ENCODE data around the gene MAPK14. TPM values are rescaled to one million over a fixed set of nuclear protein-coding genes. Genes with fewer than 3 reads are reported as not detected.
A peak's percentile ranks its signal among the peaks of the same experiment; 100 is the strongest.

MAPK14 gene
- total RNA-seq, 1 experiment from 2014 or later: 50.8 TPM

DNA sequence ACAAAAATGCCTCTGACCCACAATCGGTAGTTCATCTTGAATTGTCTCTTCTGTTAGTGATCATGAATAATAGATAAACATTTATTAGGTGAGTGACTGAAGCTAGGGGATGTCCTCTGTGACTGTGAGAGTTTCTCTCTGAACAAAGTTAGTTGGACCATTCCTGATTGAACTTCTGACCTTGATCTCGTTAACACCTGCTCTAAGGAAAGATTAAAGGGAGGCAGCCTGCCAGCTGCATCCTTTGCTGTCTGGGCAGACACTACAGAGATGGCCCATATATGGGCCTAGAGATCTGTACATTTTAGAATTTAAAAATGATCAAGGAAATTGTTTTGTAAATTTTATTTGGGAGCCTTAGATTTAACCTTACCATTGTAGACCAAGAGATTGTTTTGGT lies 27.3 kb downstream of the MAPK14 start:
- H3K27me3 ChIP-seq (replicated peaks; ENCODE audit: insufficient read depth, low read depth, low read length, poor library complexity): no peaks in the 10 kb centered on the region
- intact Hi-C loops (cut with micrococcal nuclease; ENCODE audit: unreplicated experiment): no loop called here
- H3K36me3 ChIP-seq (ENCODE audit: insufficient read depth, low read length, poor library complexity, severe bottlenecking): peaks cover 10% of the 10 kb centered on the region
- no peak for TF ChIP-seq EZH2 (IDR thresholded peaks at IDR 0.05; ENCODE audit: borderline replicate concordance, low read depth, low read length, poor library complexity, severe bottlenecking)
- TF ChIP-seq, protein P1, sequence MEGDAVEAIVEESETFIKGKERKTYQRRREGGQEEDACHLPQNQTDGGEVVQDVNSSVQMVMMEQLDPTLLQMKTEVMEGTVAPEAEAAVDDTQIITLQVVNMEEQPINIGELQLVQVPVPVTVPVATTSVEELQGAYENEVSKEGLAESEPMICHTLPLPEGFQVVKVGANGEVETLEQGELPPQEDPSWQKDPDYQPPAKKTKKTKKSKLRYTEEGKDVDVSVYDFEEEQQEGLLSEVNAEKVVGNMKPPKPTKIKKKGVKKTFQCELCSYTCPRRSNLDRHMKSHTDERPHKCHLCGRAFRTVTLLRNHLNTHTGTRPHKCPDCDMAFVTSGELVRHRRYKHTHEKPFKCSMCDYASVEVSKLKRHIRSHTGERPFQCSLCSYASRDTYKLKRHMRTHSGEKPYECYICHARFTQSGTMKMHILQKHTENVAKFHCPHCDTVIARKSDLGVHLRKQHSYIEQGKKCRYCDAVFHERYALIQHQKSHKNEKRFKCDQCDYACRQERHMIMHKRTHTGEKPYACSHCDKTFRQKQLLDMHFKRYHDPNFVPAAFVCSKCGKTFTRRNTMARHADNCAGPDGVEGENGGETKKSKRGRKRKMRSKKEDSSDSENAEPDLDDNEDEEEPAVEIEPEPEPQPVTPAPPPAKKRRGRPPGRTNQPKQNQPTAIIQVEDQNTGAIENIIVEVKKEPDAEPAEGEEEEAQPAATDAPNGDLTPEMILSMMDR (conservative IDR thresholded peaks at IDR 0.05; ENCODE audit: low read depth, low read length): no peak
- ChIA-PET CTCF (no interaction called here), POLR2A (ENCODE audit: low non-redundant PET) (no interaction called here)
- no peak for DNase-seq (ENCODE audit: low spot score)
- H3K4me1 ChIP-seq (ENCODE audit: insufficient read depth, low read length, poor library complexity, severe bottlenecking): peaks cover 37% of the 10 kb centered on the region
- BruUV-seq (replicated peaks): no TSS peak
- H3K27ac ChIP-seq (ENCODE audit: low read depth, low read length, poor library complexity, severe bottlenecking): no peak overlapping the region
- H3K4me3 ChIP-seq (ENCODE audit: low read depth, low read length, poor library complexity, severe bottlenecking): no peak overlapping the region
- no peaks in the 10 kb centered on the region for H3K9me3 ChIP-seq (ENCODE audit: low read depth, low read length, poor library complexity, severe bottlenecking)

DNA sequence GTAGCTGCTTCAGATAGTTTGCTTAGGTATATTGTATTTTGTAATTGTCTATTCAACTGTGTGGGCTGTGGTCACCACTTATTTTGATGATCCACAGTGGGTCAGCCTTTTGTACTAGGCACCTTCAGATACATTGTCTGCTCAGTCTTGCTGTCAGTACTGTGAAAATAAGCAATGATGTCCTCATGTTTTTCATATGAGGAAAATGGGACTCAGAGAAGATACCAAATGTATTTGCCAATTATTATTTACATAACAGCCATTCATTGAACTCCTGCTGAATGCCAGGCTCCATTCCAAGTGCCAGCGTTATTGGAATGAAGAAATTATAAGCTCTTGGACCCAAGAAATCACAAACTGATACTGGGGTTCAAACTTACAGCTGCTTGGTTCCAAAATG lies 28.6 kb downstream of the MAPK14 start:
- CTCF ChIA-PET: no interaction called here
- Histone ChIP-seq H3K9me3 (ENCODE audit: low read depth, low read length, poor library complexity, severe bottlenecking) (no peaks in the 10 kb centered on the region), H3K27ac (ENCODE audit: low read depth, low read length, poor library complexity, severe bottlenecking) (no peak overlapping the region), H3K36me3 (ENCODE audit: insufficient read depth, low read length, poor library complexity, severe bottlenecking) (peaks cover 13% of the 10 kb centered on the region), H3K4me1 (ENCODE audit: insufficient read depth, low read length, poor library complexity, severe bottlenecking) (peaks cover 35% of the 10 kb centered on the region), H3K27me3 (replicated peaks; ENCODE audit: insufficient read depth, low read depth, low read length, poor library complexity) (no peaks in the 10 kb centered on the region), H3K4me3 (ENCODE audit: low read depth, low read length, poor library complexity, severe bottlenecking) (no peak overlapping the region)
- DNase-seq (ENCODE audit: low spot score): no peak
- BruUV-seq (replicated peaks): no TSS peak
- TF ChIP-seq, protein P1 (conservative IDR thresholded peaks at IDR 0.05; ENCODE audit: low read depth, low read length): no peak
- no peak for TF ChIP-seq EZH2 (IDR thresholded peaks at IDR 0.05; ENCODE audit: borderline replicate concordance, low read depth, low read length, poor library complexity, severe bottlenecking)
- POLR2A ChIA-PET (ENCODE audit: low non-redundant PET): no interaction called here
- intact Hi-C loops (cut with micrococcal nuclease; ENCODE audit: unreplicated experiment): no loop called here

DNA sequence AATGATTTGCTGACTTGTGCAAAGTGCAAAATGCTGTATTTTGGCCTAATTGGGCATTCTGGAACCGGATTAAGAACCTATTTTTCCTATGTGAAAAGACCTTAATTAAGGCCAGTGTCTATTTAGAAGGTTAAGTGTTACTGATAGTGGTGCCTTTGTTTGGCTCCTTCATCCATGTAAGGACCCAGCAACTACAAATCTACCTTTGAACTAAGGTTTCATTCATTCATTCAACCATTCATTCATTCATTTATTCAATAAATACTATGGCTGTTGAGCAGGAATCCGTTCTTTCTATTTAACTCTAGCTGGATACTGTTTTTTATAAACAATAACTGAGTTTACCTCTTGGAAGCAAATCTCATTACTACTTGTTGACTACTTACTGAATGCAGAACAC lies 33.6 kb downstream of the MAPK14 start:
- Histone ChIP-seq H3K27me3 (replicated peaks; ENCODE audit: insufficient read depth, low read depth, low read length, poor library complexity) (no peaks in the 10 kb centered on the region), H3K36me3 (ENCODE audit: insufficient read depth, low read length, poor library complexity, severe bottlenecking) (peaks cover 12% of the 10 kb centered on the region), H3K9me3 (ENCODE audit: low read depth, low read length, poor library complexity, severe bottlenecking) (no peaks in the 10 kb centered on the region), H3K4me1 (ENCODE audit: insufficient read depth, low read length, poor library complexity, severe bottlenecking) (no peaks in the 10 kb centered on the region), H3K27ac (ENCODE audit: low read depth, low read length, poor library complexity, severe bottlenecking) (no peak overlapping the region), H3K4me3 (ENCODE audit: low read depth, low read length, poor library complexity, severe bottlenecking) (no peak overlapping the region)
- no peak for DNase-seq (ENCODE audit: low spot score)
- TF ChIP-seq, protein P1 (conservative IDR thresholded peaks at IDR 0.05; ENCODE audit: low read depth, low read length): no peak
- intact Hi-C loops (cut with micrococcal nuclease; ENCODE audit: unreplicated experiment): no loop called here
- CTCF ChIA-PET: no interaction called here
- TSS peak; percentile 2 for BruUV-seq (replicated peaks)
- POLR2A ChIA-PET (ENCODE audit: low non-redundant PET): interaction anchor here (0.6 kb wide), 1 partner anchor 1637 kb away, joined by 8 read pairs; the partner anchor contains the start of gene MDGA1

Data from A673 (cell line).